Right lobe of liver (tissue), 4 donors: Measurements from ENCODE around the gene TBX18.

Source experiments
- POLR2A ChIP-seq: fragments of 450-650 bp; IDR thresholded peaks from one replicate; pipeline ENCODE4 v1.6.1; 2017; ENCODE audit warnings: antibody characterized with exemption, mild to moderate bottlenecking
- TF ChIP-seq, protein P1 (sequence below), 4 donors: fragments of 200-600 bp in 3 of 4; fragments of 450-650 bp in 1 of 4; IDR thresholded peaks; one replicate each; pipeline versions ENCODE4 v1.5.1 to v1.8.0; 2016 to 2022; ENCODE audit warnings: antibody characterized with exemption in 4 of 4, mild to moderate bottlenecking in 2 of 4
- donor health status: DM: no; HTN: no; CAD: no.
- donor health status: DM: no; HTN: no; CAD: no.
- donor health status: DM: no; HTN: yes; CAD: no.

DNA sequence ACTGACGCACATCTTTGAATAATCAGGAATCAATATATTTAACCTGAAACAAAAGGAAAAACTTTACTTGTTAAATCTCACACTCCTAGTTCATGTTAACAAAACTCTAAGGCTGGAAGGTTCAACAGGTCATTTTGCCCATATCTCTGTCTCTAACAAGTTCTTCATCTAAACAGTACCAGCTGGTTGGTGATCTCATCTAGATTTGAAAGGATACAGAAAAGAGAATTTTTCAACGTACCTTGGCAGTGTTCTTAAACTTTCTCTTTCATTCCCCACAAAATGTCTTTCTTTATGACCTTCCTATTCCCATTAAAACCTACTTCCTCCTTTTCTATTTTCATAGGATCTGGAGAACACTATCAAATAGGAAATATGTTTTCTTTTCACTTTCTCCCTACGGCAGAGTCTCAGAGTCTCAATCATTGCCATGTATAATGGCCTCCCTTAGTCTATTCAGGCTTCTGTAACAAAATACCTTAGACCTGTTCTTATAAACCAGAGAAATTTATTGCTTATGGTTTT, 111.3 kb downstream of the TBX18 start:
- TF ChIP-seq, protein P1, sequence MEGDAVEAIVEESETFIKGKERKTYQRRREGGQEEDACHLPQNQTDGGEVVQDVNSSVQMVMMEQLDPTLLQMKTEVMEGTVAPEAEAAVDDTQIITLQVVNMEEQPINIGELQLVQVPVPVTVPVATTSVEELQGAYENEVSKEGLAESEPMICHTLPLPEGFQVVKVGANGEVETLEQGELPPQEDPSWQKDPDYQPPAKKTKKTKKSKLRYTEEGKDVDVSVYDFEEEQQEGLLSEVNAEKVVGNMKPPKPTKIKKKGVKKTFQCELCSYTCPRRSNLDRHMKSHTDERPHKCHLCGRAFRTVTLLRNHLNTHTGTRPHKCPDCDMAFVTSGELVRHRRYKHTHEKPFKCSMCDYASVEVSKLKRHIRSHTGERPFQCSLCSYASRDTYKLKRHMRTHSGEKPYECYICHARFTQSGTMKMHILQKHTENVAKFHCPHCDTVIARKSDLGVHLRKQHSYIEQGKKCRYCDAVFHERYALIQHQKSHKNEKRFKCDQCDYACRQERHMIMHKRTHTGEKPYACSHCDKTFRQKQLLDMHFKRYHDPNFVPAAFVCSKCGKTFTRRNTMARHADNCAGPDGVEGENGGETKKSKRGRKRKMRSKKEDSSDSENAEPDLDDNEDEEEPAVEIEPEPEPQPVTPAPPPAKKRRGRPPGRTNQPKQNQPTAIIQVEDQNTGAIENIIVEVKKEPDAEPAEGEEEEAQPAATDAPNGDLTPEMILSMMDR (IDR thresholded peaks at IDR 0.05), result no peak
- no peak for TF ChIP-seq POLR2A
